Activated effector memory CD4-positive, alpha-beta T cell treated with anti-CD3 and anti-CD28 coated beads, Interleukin-2, amount 50 U/mL, for 16 hours (primary cell): ENCODE data around the gene SFT2D3.

ENCODE experiments used
- DNase-seq: peaks from one replicate; pipeline ENCODE4 v3.0.0-alpha.2; 2020

Gene SFT2D3, protein sequence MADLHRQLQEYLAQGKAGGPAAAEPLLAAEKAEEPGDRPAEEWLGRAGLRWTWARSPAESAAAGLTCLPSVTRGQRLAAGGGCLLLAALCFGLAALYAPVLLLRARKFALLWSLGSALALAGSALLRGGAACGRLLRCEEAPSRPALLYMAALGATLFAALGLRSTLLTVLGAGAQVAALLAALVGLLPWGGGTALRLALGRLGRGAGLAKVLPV

DNA sequence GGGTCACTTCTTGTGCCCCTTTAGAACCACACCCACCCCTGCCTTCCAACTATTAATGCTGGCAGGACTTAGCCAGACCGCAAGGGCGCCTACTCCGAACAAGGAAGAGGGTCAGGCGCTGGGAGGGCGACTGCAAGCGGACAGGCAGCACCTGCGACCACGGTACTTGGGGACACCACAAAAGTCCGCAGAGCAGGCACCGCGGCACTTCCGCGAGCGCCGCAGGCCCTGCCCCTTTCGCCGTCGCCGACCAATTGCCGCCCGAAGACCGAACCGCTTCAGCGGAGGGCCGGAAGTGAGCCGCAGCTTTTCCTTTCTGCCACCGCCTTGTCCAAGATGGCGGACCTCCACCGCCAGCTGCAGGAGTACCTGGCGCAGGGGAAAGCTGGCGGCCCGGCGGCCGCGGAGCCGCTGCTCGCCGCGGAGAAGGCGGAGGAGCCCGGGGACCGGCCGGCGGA, at the start of gene SFT2D3:
SFT2D3 (plus strand) TSS at position 305 of the 458 bp plus-strand sequence; CDS start at position 337, 32 bp downstream.
- DNase-seq, result peak; percentile 96

DNA sequence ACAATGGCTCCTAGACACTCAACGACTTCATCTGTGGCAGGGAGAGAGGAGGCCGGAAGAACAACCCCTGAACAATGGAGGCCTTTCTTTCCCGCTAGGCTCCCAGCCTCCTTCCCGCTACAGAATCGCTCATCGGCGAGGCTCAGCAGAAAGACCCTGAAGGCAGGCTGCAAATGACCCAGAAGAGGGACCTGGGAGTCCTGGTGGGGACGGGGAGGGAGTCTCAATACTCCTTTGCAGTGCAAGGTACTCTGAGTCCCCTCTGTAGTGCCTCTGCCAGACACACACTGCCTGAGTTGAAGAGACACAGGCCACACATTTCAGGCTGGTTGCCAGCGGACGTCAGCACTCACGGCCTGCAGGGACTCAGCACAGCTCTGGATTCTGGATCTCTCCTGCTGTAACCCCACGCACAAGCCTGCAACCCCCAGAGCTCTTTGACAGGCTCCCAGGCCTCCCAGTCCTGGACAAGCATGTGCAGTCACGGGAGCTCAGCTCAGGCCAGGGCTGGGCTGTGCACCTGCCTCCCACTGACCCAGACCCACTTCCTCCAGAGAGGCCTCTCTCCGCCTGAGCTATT, 49.2 kb upstream of the SFT2D3 start:
- no peak for DNase-seq

DNA sequence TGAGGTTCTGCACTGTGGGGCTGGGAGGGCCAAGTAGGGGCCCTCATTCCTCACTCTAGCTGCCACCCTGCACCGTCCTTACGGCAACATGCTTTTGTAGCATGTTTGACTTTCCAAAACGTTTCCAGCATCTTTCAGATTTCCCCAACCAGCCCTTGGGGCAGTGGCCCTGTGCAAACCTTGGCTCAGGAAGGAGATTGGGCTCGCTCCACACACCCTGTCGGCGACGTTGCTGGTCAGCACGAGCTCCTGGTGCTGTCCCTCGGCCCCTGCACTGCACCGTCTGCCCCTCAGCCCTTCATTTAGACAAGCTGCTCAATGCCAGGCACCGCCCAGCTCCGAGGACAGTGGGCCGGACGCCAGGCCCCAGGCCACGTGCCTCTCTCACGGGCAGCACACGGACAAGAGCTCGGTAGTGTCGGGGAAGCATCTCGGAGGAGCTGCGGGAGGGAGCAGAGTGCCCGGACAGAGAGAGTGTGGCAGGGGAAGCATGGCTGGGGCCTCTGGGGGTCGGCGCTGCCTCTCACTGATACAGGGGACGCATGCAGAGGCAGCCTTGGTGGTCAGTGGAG, 48.4 kb upstream of the SFT2D3 start:
- no peak for DNase-seq

DNA sequence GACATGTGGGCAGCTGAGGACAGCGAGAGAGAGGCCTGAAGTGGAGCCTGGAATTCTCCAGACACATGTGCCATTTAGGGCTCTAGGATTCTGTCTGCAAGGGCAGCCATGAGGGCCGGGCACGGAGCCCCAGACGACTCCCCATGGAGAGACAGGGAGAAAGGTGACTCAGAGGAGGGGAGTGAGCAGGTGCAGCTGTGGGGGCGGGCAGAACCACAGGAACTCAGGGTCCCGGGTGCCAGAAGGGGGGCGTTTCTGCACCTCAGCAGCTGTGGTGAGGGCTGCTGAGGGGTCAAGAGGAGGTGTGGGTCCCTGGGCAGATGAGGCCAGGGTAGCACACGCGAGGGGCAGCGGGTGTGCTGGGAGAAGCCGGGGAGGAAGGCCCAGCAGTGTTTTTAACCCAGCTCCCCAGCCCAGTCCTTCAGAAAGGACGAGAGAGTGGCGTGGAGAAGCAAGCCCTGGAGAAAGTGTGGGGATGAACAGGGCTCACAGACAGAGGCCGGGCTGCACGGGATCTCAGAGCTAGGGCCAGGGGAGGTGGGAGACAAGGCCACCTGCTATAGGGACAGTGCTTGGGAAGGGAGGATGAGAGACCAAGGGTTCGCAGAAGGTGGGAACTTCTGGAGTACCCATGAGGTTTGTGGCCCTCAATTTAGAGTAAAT, 47.7 kb upstream of the SFT2D3 start:
- DNase-seq, result no peak

DNA sequence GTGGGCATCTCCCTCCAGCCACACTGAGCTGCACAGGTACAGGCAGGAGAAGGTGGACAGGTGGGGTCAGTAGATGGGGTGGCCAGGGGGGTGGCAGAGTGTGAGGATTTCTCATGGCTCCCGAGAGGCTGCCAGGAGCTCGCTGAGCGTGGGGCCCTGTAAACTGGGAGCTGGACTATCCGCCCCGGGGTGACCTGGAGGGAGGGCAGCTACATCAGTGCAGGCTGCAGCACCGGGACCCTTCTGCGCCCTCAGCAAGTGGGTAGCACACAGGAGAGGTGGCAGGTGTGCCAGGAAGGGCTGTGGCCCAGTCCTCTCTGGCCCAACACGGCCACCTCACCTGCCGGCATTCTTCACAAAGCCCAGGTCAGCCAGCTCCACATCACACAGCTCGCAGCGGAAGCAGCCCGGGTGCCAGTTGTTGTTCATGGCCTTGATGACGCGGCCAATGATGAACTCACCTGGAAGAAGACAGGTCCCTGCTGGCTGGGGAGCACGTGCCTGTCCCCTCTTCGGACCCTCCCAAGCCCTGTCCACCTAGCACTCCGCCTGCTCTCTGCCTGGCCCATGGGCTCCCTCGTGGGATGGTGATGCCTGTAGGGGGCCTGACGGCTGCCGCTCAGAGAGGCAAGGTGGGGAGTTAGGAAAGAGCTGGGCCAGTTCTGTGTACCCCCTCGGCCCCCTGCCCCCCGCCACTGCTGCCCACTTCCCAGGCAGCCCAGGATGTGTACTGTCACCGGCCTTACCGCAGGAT, 47.0 kb upstream of the SFT2D3 start:
- no peak for DNase-seq

DNA sequence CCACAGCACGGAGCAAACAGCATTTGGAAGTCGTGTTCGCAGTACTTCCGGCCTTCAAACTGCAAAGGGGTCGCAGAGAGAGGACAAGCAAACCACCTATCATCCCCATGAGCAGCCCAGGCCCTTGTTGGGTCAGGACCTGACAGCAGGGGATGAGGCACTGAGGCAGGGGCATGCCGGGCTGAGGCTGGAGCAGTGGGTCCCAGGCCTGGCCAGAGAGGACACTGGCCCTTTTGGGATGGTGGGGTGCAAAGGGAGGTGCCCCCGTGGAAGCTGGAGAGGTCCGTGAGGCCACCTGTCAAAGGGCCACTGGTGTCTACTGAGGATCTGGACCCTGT, 46.5 kb upstream of the SFT2D3 start:
- DNase-seq, result no peak

DNA sequence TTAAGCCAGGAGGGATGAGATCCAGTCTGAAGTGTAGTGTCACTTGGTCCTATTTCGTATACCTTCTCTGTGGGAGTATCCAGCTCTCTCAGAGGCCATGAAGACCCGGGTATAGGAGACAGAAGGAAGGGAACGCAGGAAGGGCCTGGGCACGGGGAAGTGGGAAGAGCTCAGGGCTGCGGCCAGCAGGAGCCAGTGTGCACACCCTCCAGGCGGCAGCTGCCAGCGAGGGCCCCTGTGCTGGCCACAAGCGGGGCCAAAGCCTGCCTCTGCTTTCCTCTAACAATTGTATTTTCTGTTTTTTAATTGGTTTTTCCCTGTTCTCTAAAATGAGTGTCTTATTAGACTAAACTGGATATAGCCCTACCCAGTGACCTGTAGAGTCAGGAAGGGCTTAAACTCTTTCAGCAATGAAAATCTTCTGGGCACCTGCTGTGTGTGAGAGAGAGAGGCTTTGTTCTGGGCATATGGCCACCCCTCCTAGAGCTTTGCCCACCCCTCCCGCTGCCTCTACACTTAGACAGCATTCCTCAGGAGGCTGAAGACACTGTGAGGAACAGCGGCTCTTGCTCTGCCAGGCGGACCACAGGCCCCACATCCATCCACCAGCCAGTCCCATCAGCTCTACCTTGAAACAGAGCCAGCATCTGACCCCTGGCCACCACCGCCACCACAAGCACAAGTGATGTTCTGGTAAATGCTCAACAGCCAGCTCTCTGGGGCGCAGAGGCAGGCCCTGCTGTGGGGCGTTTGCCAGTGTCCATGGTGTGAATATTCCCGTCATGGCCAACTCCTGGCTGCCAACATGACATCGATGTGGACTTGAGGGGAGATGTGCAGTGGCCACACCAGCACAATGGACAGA, 45.9 kb upstream of the SFT2D3 start:
- DNase-seq, result no peak

DNA sequence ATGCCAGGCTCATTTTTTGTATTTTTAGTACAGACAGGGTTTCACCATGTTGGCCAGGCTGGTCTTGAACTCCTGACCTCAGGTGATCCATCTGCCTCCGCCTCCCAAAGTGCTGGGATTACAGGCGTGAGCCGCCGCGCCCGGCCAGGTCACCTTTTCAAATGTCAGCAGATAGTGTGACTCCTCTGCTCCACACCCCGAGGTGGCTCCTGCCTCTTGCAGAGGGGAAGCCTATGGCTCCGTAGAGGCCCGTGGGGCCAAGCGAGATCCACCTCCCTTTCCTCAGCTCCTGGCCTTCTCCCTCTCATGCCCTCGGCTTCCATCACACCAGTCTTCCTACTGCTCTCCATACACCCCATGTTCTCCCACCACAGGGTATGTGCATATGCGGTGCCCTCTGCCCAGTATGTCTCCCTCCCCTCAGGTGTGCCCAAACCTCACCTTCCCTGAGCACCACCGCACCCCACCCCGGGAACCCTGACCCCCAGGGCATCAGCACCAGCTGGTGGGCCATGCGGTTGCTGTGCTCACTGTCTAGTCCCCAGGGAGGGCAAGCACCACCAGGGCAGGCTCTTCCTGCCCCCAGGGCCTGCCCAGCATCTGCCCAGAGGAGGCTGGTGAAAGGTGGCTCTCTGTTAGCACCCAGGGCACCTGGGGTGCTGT, 44.6 kb upstream of the SFT2D3 start:
- DNase-seq, result no peak

DNA sequence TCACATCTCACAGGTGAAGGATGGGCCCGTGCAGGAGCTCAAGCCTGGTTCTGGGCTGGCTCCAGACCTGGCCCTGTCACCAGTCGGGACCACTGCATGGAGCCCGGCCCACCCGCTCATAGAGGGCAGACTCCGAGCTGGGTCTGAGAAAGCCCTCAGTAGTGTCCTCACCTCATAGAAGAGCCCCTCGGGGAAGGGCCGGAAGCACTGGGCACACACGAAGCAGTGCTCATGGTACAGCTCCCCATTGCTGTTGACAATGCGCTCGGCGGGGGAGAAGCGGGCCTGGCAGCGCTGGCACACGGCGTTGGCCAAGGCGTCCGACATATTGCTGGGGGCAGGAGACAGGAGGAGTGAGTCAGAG, 44.1 kb upstream of the SFT2D3 start:
- DNase-seq, result no peak

DNA sequence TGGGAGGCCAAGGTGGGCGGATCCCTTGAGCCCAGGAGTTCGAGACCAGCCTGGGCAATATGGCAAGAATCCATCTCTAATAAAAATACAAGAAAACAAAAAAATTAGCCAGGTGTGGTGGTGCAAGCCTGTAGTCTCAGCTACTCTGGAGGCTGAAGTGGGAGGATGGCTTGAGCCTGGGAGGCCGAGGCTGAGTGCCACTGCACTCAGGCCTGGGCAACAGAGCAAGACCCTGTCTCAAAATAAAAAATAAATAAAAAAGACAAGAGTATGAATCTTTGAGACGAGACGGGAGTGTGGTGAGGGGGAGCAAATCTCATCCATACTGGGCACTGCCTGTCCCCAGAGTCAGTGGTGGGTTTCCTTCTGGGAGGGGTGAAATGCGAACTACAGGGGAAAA, 43.2 kb upstream of the SFT2D3 start:
- DNase-seq, result no peak

DNA sequence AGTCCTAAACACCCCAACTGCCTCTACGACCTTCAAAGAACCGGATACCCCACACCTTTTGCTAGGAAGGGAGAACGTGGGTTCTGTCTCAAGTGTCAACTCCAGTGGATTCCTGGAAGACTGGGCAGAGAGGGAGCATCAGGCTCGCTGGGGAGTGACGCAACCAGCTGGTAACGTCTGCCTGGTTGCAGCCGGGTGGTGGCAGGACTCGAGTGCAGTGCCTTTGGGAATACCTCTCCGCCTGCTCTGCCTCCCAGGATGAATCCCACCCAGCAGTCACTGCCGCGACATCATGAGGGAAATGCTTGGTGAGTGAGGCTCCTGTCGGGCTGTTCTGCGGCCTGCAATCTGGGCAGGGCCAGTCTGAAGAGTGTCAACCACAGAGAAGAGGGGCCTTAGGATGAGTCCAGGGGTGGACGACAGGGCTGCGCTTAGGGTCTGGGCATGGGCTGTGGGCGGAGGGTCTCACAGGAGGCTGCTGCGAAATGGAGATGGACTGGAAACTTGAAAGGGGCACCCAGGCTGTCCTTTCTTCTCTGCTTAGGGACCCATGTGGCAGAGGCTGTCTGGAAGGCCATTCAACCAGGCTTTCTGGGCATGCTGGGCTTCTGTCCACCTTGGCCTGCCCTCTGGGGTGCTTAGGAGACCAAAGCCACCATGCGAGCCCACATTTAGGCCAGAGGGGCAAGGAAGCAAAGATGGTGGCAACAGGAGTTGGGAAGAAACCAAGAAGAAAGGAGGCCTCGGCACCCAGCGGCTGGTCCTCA, 42.5 kb upstream of the SFT2D3 start:
- no peak for DNase-seq

DNA sequence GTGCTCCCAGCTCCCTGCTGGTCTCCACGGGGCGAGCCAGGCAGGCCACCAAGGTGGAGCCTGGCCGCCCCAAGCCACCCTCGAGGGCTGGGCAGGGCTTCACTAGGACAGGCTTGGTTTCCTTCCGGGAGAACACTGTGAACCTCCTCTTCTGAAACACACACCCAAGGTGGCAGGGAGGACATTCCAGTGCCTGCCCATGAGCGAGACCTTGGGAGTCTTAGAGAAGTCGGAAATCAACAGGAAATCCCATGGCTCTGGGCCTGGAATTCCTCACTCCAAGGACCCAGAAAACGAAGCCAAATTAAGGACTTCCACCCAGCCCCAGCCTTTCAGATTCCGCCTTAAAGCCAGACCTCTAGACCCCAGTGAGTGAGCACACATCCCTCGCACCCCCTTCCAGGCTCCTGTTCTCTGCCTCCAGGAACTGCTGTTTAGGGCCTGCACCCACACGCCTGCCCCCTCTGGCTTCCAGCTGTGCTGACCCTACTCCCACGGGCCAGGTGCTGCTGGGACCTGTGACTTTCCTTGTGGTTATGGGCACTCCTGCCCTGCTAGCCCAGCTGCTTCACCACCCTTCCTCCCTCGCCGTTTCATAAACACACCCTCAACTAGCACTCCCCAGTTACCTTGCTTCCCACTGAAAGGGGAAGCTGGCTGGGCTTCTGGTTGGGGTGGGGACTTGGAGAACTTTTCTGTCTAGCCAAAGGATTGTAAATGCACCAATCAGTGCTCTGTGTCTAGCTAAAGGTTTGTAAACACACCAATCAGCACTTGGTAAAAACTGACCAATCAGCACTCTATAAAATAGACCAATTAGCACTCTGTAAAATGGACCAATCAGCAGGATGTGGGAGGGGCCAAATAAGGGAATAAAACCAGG, 41.6 kb upstream of the SFT2D3 start:
- DNase-seq, result no peak

DNA sequence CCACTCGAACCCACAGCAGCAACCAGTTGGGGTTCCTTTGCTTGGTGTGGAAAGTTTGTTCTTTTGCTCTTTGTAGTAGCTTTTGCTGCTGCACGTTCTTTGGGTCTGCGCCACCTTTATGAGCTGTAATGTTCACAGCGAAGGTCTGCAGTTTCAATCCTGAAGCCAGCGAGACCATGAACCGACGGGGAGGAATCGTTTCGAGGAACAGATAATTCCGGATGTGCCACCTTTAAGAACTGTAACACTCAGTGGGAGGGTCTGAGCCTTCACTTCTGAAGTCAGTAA, 41.1 kb upstream of the SFT2D3 start:
- DNase-seq, result no peak

DNA sequence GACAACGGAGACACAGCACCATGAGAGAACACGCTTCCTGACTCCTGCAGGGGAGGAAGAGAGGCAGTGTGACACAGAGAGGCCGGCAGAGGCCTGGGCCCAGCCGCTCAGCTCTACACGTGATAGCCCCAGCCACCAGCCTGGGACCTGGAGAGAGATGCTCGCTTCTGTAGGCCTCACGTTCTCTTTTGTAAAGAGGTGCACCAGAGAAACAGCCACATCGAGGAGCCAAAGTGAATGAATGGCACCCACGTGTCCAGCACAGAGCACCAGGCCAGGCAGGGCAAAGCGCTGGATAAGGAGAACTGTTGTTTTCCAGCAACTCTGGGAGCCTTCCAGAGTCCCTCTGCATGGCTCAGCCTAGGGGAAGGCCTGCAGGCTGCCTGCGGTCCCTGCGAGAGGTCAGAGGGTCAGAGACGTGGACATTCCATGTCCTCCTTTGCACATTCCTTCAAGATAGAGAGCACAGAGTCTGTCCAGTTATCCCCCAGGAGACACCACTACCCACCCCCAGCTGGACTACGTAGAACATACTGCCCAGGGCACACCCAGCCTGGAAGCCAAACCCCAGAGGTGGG, 40.1 kb upstream of the SFT2D3 start:
- no peak for DNase-seq

DNA sequence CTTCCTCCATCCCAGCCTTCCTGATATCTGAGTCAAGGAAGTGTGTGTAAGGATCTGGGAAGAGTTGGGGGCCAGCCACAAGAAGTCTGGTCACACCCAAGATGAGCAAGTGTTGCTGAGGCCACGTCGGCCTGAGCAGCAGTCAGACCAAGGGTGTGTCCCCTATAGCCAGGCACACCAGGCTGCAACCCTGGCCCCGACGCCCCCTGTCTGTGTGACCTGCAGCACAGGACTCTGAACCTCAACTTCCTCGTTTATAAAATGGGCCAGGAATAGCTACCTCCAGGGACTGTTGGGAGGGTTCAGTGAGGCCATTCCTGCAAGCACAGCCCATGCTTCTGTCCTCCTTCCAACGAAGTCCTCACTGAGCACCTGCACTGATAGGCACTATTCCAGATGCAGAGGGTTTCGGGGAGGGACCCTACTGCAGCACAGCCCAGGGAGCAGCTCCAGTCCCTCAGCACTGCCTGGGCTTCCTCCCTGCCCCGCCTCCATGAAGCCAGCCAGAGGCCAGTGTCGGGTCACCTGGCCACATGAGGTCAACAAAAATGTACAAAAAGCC, 39.3 kb upstream of the SFT2D3 start:
- peak; percentile 45 for DNase-seq

DNA sequence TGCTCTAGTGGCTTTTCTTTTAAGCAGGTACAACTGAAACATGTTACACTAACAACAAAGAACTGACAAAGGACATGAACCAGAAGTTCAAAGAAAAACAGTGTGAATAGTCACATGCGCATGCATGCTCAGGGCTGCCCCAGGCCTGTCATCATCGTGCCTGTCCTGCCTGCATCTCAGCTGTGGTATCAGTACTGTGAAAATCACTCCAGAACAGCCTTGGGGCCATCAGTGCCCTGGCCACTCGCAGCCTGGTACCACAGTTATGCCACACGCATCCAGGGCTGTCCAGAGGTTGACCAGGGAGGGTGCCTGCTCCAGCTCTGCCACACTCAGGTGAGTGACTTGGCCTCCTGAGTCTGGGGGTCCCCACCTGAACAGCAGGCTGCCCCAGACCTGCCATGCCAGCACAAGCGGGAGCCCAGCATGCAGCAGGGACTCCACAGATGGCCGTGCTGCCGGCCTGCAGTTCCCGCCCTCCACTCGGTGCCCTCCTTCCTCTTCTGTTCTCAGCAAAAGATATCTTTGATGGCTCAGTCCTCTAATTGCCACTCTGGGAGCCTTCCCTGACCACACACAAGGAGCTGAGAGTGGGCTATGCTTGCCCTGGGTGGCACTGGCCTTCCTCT, 38.2 kb upstream of the SFT2D3 start:
- DNase-seq, result peak; percentile 44

DNA sequence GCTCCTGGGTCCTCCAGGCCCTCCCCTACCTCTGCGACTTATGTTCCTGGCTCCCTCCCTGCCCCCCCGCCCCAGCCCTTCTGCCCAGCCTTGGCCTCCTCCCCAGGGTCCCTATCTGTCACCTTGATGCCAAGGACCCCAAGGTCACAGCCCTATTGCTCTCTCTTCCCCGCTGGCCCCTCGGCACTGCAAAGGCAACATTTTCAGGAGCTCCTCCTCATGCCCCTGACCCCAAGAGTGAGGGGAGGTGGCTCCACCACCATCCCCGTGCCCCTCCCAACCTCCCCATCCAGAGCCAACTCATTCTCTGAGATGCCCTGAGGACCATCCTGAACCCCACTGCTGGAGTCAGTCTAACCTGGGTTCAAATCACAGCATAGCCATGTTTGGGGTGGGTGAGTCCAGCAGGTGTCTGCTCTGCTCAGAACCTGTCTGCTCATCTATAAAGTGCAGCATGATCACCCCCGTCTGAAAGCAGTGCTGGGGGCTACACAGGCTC, 37.7 kb upstream of the SFT2D3 start:
- DNase-seq, result peak; percentile 28

DNA sequence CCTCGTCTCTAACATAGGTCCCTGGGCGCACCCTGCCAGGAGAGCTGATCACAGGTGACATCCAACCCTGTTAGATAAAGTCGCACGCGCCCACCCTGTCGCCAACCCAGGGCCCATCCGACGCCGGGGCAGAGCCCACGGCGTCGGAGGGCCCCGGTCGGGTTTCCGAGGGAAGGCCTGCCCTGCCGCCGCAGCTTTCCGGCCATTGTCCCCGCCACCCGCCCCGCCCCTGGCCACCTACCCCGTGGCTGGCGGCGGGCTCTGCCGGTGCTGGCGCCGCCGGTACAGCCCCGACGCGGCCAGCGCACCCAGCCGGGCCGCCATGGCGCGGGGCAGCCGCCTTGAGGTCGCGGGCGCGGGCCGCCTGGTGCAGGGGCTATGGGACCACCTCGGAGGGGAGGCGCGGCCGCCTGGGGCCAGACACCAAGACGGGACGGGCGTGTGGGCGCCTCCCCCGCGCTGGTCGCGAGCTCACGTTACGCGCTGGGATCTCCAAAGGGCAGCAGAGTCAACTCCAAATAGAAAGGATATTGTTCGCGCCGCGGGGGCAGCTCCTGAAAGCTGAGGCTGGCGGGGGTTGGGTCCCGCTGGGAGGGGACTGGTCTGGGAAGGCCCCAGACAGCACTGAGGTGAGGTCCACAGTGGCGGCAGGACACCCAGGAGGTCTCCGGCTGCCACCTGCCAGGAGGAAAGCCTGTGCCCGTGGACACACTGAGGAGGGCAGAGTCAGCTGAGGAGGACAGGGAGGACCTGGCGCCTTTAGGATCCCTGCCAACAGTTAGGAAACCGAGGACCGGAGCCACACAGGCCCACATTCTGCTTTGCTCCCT, 37.0 kb upstream of the SFT2D3 start:
- peak; percentile 55 for DNase-seq
